ENCODE data around the gene PDS5B.

- no peak for TF ChIP-seq POLR2A (IDR thresholded peaks at IDR 0.05)
- no peak for TF ChIP-seq CTCF (IDR thresholded peaks at IDR 0.05)
Measured at GRCh38 chr13:32582991-32583390, 3.3 kb upstream of the PDS5B start.

Data from Peyer's patch (tissue), 4 donors.